CD4-positive, alpha-beta T cell (primary cell): ENCODE results near the gene SNED1. TPM values are rescaled to one million over a fixed set of nuclear protein-coding genes. Genes with fewer than 3 reads are reported as not detected.

Source experiments
- ATAC-seq: fragments of 200-7000 bp; cut with Tn5 transposase; one replicate; pipeline ENCODE4 v1.10.0; 2022; ENCODE audit warnings: mild to moderate bottlenecking; ENCODE audit not compliant: poor library complexity
- CTCF ChIA-PET: fragments of 350-600 bp; sonication (Branson Sonifier 250); formaldehyde crosslinking; loops from one replicate; lab custom pipeline; 2021; ENCODE audit warnings: antibody characterized with exemption, inconsistent platforms; lab: Charles Lee
- POLR2A ChIA-PET: fragments of 350-600 bp; sonication (Branson Sonifier 250); formaldehyde crosslinking; loops from one replicate; lab custom pipeline; 2021; ENCODE audit warnings: antibody characterized with exemption, inconsistent platforms; lab: Charles Lee
- DNase-seq, 14 experiments: peaks; one replicate each; pipeline ENCODE4 v3.0.0-alpha.2; 2013 to 2020; ENCODE audit warnings: mixed read lengths in 2 of 14
- H3K27ac ChIP-seq, 2 donors: one replicate each; pipeline versions ENCODE4 v1.5.1 to v1.7.0; 2013; ENCODE audit warnings: low read length in 2 of 2, low read depth in 1 of 2, mild to moderate bottlenecking in 1 of 2
- H3K27me3 ChIP-seq, 2 experiments: 1 replicate in 1 of 2; 2 replicates in 1 of 2; pipeline versions ENCODE4 v1.6.1 to v1.7.0; 2013; ENCODE audit warnings: low read length in 2 of 2, control low read depth in 1 of 2, mild to moderate bottlenecking in 1 of 2, moderate library complexity in 1 of 2; ENCODE audit not compliant: insufficient read depth in 2 of 2, control insufficient read depth in 1 of 2
- H3K36me3 ChIP-seq: one replicate; pipeline ENCODE4 v1.6.1; 2013; ENCODE audit warnings: low read length, control low read depth; ENCODE audit not compliant: insufficient read depth
- H3K4me1 ChIP-seq: one replicate; pipeline ENCODE4 v1.6.1; 2013; ENCODE audit warnings: low read length, control low read depth; ENCODE audit not compliant: insufficient read depth
- H3K4me3 ChIP-seq: one replicate; pipeline ENCODE4 v1.5.1; 2013; ENCODE audit warnings: mild to moderate bottlenecking, low read length, moderate library complexity
- H3K9me3 ChIP-seq, 2 experiments: 1 replicate in 1 of 2; 2 replicates in 1 of 2; pipeline versions ENCODE4 v1.6.1 to v1.7.0; 2013; ENCODE audit warnings: low read length in 2 of 2, mild to moderate bottlenecking in 2 of 2, control low read depth in 1 of 2, moderate library complexity in 1 of 2; ENCODE audit not compliant: control insufficient read depth in 1 of 2, insufficient read depth in 1 of 2
- H3K27ac Mint-ChIP-seq: one replicate; pipeline ENCODE4 v1.8.0; 2020; ENCODE audit warnings: mixed read lengths
- H3K27me3 Mint-ChIP-seq: one replicate; pipeline ENCODE4 v1.8.0; 2021; ENCODE audit warnings: mixed read lengths
- H3K36me3 Mint-ChIP-seq: one replicate; pipeline ENCODE4 v1.8.0; 2021; ENCODE audit warnings: low read depth, mixed read lengths
- H3K4me1 Mint-ChIP-seq: one replicate; pipeline ENCODE4 v1.8.0; 2021; ENCODE audit warnings: low read depth, mixed read lengths
- H3K4me3 Mint-ChIP-seq: one replicate; pipeline ENCODE4 v1.8.0; 2020; ENCODE audit warnings: mild to moderate bottlenecking, mixed read lengths
- H3K9me3 Mint-ChIP-seq: one replicate; pipeline ENCODE4 v1.8.0; 2020; ENCODE audit warnings: mixed read lengths
- intact Hi-C, 2 experiments: fragments of 100-400 bp; cut with DNase I in 1 of 2; cut with micrococcal nuclease in 1 of 2; formaldehyde crosslinking; loops; one replicate each; pipeline versions ENCODE4 v1.15.1 to v1.9.0; 2023 to 2025; cut with DNase I, micrococcal nuclease
- total RNA-seq, 174 experiments: library from RNA in 2 of 174; stranded (reverse) in 2 of 174; gene quantifications; one replicate each; pipeline ENCODE4 v1.2.3 and lab custom pipeline; 2021 to 2026
- TF ChIP-seq, protein P1 (sequence below): fragments of 200-600 bp; IDR thresholded peaks from one replicate; pipeline ENCODE4 v1.8.0; 2022; ENCODE audit warnings: antibody characterized with exemption, mild to moderate bottlenecking

SNED1 gene
- total RNA-seq, 2 experiments from 2014 or later: 42.0 to 42.7 TPM

GRCh38 chr2:241118737-241119505 lies 120.5 kb downstream of the SNED1 start:
- no peak overlapping the region for H3K4me3 Mint-ChIP-seq
- ChIA-PET CTCF (no interaction called here), POLR2A (interaction anchor here (1.1 kb wide), 1 partner anchor 10 kb away, joined by 3 read pairs; no protein-coding TSS in a partner anchor)
- H3K27ac Mint-ChIP-seq: no peak overlapping the region
- H3K27me3 ChIP-seq: no peaks in the 10 kb centered on the region
- no peaks in the 10 kb centered on the region for H3K27me3 Mint-ChIP-seq
- H3K4me3 ChIP-seq: no peak overlapping the region
- H3K4me1 ChIP-seq: peaks cover 6% of the 10 kb centered on the region
- peaks cover 69% of the 10 kb centered on the region for H3K36me3 Mint-ChIP-seq
- peaks cover 45% of the 10 kb centered on the region for H3K36me3 ChIP-seq
- no peaks in the 10 kb centered on the region for H3K9me3 ChIP-seq
- peaks cover 14% of the 10 kb centered on the region for H3K4me1 Mint-ChIP-seq
- ATAC-seq (no peak), DNase-seq (no peak)
- intact Hi-C loops: no loop called here
- no peak overlapping the region for H3K27ac ChIP-seq
- TF ChIP-seq, protein P1, sequence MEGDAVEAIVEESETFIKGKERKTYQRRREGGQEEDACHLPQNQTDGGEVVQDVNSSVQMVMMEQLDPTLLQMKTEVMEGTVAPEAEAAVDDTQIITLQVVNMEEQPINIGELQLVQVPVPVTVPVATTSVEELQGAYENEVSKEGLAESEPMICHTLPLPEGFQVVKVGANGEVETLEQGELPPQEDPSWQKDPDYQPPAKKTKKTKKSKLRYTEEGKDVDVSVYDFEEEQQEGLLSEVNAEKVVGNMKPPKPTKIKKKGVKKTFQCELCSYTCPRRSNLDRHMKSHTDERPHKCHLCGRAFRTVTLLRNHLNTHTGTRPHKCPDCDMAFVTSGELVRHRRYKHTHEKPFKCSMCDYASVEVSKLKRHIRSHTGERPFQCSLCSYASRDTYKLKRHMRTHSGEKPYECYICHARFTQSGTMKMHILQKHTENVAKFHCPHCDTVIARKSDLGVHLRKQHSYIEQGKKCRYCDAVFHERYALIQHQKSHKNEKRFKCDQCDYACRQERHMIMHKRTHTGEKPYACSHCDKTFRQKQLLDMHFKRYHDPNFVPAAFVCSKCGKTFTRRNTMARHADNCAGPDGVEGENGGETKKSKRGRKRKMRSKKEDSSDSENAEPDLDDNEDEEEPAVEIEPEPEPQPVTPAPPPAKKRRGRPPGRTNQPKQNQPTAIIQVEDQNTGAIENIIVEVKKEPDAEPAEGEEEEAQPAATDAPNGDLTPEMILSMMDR: no peak
- H3K9me3 Mint-ChIP-seq: peaks cover 2% of the 10 kb centered on the region

GRCh38 chr2:241120440-241120839 lies 122.0 kb downstream of the SNED1 start:
- Mint-ChIP-seq H3K4me3 (no peak overlapping the region), H3K27me3 (no peaks in the 10 kb centered on the region), H3K27ac (no peak overlapping the region), H3K9me3 (peaks cover 2% of the 10 kb centered on the region), H3K4me1 (peaks cover 18% of the 10 kb centered on the region), H3K36me3 (peaks cover 57% of the 10 kb centered on the region)
- Histone ChIP-seq H3K4me3 (no peak overlapping the region), H3K9me3 (no peaks in the 10 kb centered on the region), H3K27ac (no peak overlapping the region), H3K27me3 (no peaks in the 10 kb centered on the region), H3K4me1 (peaks cover 12% of the 10 kb centered on the region), H3K36me3 (peaks cover 34% of the 10 kb centered on the region)
- ChIA-PET CTCF (interaction anchor here (1.2 kb wide), 1 partner anchor 30 kb away, joined by 3 read pairs; the partner anchor contains the start of gene PPP1R7), POLR2A (interaction anchor here (0.7 kb wide), 1 partner anchor 18 kb away, joined by 3 read pairs; the partner anchor contains the start of gene MTERF4)
- ATAC-seq: no peak
- DNase-seq: no peak
- TF ChIP-seq, protein P1: no peak
- intact Hi-C loops: no loop called here

DNA sequence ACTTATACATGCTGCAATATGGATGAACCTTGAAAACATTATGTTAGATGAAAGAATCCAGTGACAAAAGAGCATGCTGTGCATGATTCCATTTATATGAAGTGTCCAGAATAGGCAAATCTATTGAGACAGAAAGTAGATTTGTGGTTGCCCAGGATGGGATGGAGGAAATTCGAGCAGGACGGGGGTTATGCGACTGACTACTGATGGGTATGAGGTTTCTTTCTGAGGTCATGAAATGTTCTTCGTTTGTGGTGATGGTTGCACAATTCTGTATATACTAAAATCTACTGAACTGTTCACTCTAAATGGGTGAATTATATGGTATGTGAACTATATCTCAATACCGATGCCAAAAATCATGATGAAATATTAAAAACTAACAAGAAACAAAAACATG lies 122.6 kb downstream of the SNED1 start:
- Histone ChIP-seq H3K9me3 (no peaks in the 10 kb centered on the region), H3K36me3 (peaks cover 30% of the 10 kb centered on the region), H3K27me3 (no peaks in the 10 kb centered on the region), H3K27ac (no peak overlapping the region), H3K4me3 (no peak overlapping the region), H3K4me1 (peaks cover 17% of the 10 kb centered on the region)
- TF ChIP-seq, protein P1: no peak
- Mint-ChIP-seq H3K4me1 (peaks cover 18% of the 10 kb centered on the region), H3K27me3 (no peaks in the 10 kb centered on the region), H3K9me3 (peaks cover 2% of the 10 kb centered on the region), H3K4me3 (no peak overlapping the region), H3K27ac (no peak overlapping the region), H3K36me3 (peaks cover 56% of the 10 kb centered on the region)
- DNase-seq (no peak), ATAC-seq (no peak)
- POLR2A ChIA-PET: interaction anchor here (0.7 to 1.3 kb wide), 3 partner anchors 19 to 28 kb away, joined by 3 to 8 read pairs (median 3); partner anchors contain the start of genes MTERF4 and PASK
- CTCF ChIA-PET: interaction anchor here (1.2 kb wide), 1 partner anchor 30 kb away, joined by 3 read pairs; the partner anchor contains the start of gene PPP1R7
- intact Hi-C loops: no loop called here
